ENCODE data around the gene ZCCHC2.

ZCCHC2 gene

DNA sequence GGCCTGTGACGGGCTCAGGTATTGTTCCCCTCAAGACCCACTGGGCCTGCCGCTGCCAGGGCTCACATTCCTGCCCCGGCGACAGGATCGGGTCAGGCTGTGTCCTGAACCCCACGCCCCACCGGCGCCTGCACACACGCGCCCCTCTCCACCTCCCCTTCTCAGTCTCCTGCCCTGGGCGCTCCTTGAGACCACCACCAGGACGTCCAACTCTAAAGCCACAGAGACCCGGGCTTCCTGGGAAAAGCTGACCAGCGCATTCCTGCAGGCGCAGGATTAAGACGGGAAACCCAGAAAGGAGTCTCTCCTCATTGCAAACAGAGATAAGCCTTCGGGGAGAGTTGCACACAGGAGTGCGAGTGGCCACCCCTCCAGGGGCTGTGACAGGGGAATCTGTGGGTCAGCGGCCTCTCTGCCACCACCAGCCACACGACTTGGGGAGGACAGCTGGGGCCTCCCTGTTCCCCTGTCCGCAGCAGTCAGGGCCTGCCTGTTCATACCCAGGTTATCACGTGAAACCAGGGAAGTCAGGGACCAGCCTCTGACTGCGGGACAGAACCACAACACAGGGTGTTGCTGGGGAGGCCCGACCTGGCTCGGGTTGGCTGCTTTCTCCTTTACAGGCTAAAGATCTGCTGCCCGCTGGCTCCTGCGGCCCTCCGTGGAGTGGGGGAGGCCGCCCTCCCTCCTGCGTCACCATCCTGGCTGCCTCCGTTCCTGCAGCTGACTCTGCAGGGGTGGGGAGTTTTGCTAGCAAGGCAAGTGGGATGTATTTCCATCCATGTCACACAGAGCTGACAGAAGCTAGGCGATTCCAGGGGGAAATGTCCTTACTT is 88.8 kb downstream of the ZCCHC2 start:
- Histone ChIP-seq H3K14ac (ENCODE audit: low read length) (no peak overlapping the region), H2AK5ac (ENCODE audit: low read depth, low read length) (peak overlapping the region; percentile 77), H2BK15ac (ENCODE audit: low read length) (peak overlapping the region; percentile 96), H3K4me3 (ENCODE audit: low read length in 2 of 2) (no peak overlapping the region), H4K8ac (ENCODE audit: low read depth, low read length) (peak overlapping the region; percentile 19), H2AFZ (ENCODE audit: low read length) (peak overlapping the region; percentile 93), H3K4me1 (ENCODE audit: control insufficient read depth in 2 of 2, insufficient read depth in 1 of 2, low read depth in 1 of 2, low read length in 2 of 2) (peaks cover 23 to 24% of the 10 kb centered on the region in 2 donors), H3K27ac (replicated peaks; ENCODE audit: low read length) (peak overlapping the region; percentile 75), H2BK12ac (ENCODE audit: low read length) (peak overlapping the region; percentile 46), H3K4me2 (ENCODE audit: insufficient read depth, low read length, poor library complexity, severe bottlenecking) (peak overlapping the region; percentile 40), H4K91ac (ENCODE audit: low read depth, low read length, poor library complexity) (peak overlapping the region; percentile 68), H3K18ac (ENCODE audit: low read length) (peak overlapping the region; percentile 94), H3K4ac (ENCODE audit: low read length) (no peak overlapping the region), H3K9me3 (replicated peaks in 1 of 2; ENCODE audit: control insufficient read depth in 2 of 2, insufficient read depth in 1 of 2, low read depth in 1 of 2, low read length in 2 of 2) (peaks cover 0 to 1% of the 10 kb centered on the region in 2 donors), H3K36me3 (replicated peaks in 1 of 2; ENCODE audit: control insufficient read depth in 2 of 2, insufficient read depth in 2 of 2, low read length in 2 of 2) (no peaks in the 10 kb centered on the region), H3K27me3 (ENCODE audit: control insufficient read depth in 3 of 3, insufficient read depth in 3 of 3, low read depth in 1 of 3, low read length in 3 of 3) (peaks cover 0 to 10% (median 0%) of the 10 kb centered on the region in 3 experiments), H2BK5ac (ENCODE audit: low read length) (peak overlapping the region; percentile 10), H3K79me1 (ENCODE audit: low read depth, low read length) (no peaks in the 10 kb centered on the region), H3K23ac (ENCODE audit: low read depth, low read length, poor library complexity) (peak overlapping the region; percentile 59), H2BK120ac (ENCODE audit: low read depth, low read length) (peak overlapping the region; percentile 65), H3K9ac (ENCODE audit: low read depth, low read length, poor library complexity) (no peak overlapping the region)
- no CpG with 5 or more reads among the region's 32 CpGs for WGBS, 2 donors (ENCODE audit: extremely low coverage in 2 of 2, insufficient read length in 2 of 2, insufficient replicate concordance in 1 of 2)
- no peak for DNase-seq (ENCODE audit: low spot score)

DNA sequence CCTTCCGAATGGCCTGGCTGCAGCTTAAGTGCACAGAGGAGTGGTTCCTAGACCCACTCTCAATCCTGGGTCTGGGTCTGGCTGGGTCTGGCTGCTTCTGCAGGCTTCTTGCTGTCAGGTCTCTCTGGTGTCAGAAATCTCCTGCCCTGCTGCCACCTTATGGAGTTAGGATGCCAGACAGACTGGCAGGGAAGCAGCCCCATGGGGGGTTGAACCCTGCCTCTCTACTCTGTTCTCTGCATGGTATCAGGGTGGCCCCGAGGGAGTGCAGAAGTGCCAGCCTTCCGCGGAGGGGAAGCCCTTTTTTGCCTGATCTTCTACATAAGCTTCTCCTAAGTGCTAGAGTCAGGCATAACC is 89.4 kb downstream of the ZCCHC2 start:
- WGBS, 2 donors (ENCODE audit: extremely low coverage in 2 of 2, insufficient read length in 2 of 2, insufficient replicate concordance in 1 of 2): no CpG with 5 or more reads among the region's 4 CpGs
- Histone ChIP-seq H4K91ac (ENCODE audit: low read depth, low read length, poor library complexity) (no peak overlapping the region), H2AFZ (ENCODE audit: low read length) (peak overlapping the region; percentile 93), H2BK5ac (ENCODE audit: low read length) (no peak overlapping the region), H2BK15ac (ENCODE audit: low read length) (peak overlapping the region; percentile 96), H2BK12ac (ENCODE audit: low read length) (no peak overlapping the region), H3K36me3 (replicated peaks in 1 of 2; ENCODE audit: control insufficient read depth in 2 of 2, insufficient read depth in 2 of 2, low read length in 2 of 2) (no peaks in the 10 kb centered on the region), H3K14ac (ENCODE audit: low read length) (no peak overlapping the region), H3K4me1 (ENCODE audit: control insufficient read depth in 2 of 2, insufficient read depth in 1 of 2, low read depth in 1 of 2, low read length in 2 of 2) (peaks cover 23 to 24% of the 10 kb centered on the region in 2 donors), H3K27ac (replicated peaks; ENCODE audit: low read length) (no peak overlapping the region), H2BK120ac (ENCODE audit: low read depth, low read length) (no peak overlapping the region), H2AK5ac (ENCODE audit: low read depth, low read length) (peak overlapping the region; percentile 48), H3K9me3 (replicated peaks in 1 of 2; ENCODE audit: control insufficient read depth in 2 of 2, insufficient read depth in 1 of 2, low read depth in 1 of 2, low read length in 2 of 2) (peaks cover 0 to 1% of the 10 kb centered on the region in 2 donors), H3K4me2 (ENCODE audit: insufficient read depth, low read length, poor library complexity, severe bottlenecking) (no peak overlapping the region), H3K4ac (ENCODE audit: low read length) (no peak overlapping the region), H3K27me3 (ENCODE audit: control insufficient read depth in 3 of 3, insufficient read depth in 3 of 3, low read depth in 1 of 3, low read length in 3 of 3) (peaks cover 0 to 10% (median 0%) of the 10 kb centered on the region in 3 experiments), H4K8ac (ENCODE audit: low read depth, low read length) (no peak overlapping the region), H3K23ac (ENCODE audit: low read depth, low read length, poor library complexity) (no peak overlapping the region), H3K18ac (ENCODE audit: low read length) (peak overlapping the region; percentile 23), H3K79me1 (ENCODE audit: low read depth, low read length) (no peaks in the 10 kb centered on the region), H3K9ac (ENCODE audit: low read depth, low read length, poor library complexity) (no peak overlapping the region), H3K4me3 (ENCODE audit: low read length in 2 of 2) (no peak overlapping the region)
- no peak for DNase-seq (ENCODE audit: low spot score)

DNA sequence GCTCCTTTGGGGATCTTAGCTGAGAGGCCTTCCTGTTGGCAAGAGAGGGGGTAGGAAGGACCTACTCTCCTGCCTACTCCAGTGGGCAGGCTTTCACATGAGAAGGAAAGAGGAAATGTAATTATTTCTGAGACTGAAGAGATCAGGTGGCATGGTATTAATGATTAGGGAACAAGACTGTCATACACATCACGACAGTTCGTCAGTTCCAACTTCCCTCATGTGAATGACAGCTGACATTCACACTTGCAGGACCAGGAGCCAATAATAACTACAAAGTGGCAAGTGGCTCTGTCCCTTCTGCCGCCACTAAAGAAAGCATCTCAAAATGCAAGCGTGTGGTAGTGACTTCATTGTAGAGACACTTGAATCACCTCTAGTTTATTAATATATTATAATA is 90.0 kb downstream of the ZCCHC2 start:
- Histone ChIP-seq H2BK12ac (ENCODE audit: low read length) (no peak overlapping the region), H3K4me1 (ENCODE audit: control insufficient read depth in 2 of 2, insufficient read depth in 1 of 2, low read depth in 1 of 2, low read length in 2 of 2) (peaks cover 23 to 24% of the 10 kb centered on the region in 2 donors), H3K4me2 (ENCODE audit: insufficient read depth, low read length, poor library complexity, severe bottlenecking) (no peak overlapping the region), H4K8ac (ENCODE audit: low read depth, low read length) (no peak overlapping the region), H2AFZ (ENCODE audit: low read length) (peak overlapping the region; percentile 93), H2BK5ac (ENCODE audit: low read length) (no peak overlapping the region), H4K91ac (ENCODE audit: low read depth, low read length, poor library complexity) (no peak overlapping the region), H3K9ac (ENCODE audit: low read depth, low read length, poor library complexity) (no peak overlapping the region), H3K4ac (ENCODE audit: low read length) (no peak overlapping the region), H3K18ac (ENCODE audit: low read length) (no peak overlapping the region), H2BK15ac (ENCODE audit: low read length) (no peak overlapping the region), H3K27ac (replicated peaks; ENCODE audit: low read length) (no peak overlapping the region), H2BK120ac (ENCODE audit: low read depth, low read length) (no peak overlapping the region), H3K36me3 (replicated peaks in 1 of 2; ENCODE audit: control insufficient read depth in 2 of 2, insufficient read depth in 2 of 2, low read length in 2 of 2) (no peaks in the 10 kb centered on the region), H3K9me3 (replicated peaks in 1 of 2; ENCODE audit: control insufficient read depth in 2 of 2, insufficient read depth in 1 of 2, low read depth in 1 of 2, low read length in 2 of 2) (no peaks in the 10 kb centered on the region), H3K14ac (ENCODE audit: low read length) (no peak overlapping the region), H3K4me3 (ENCODE audit: low read length in 2 of 2) (no peak overlapping the region), H2AK5ac (ENCODE audit: low read depth, low read length) (no peak overlapping the region), H3K79me1 (ENCODE audit: low read depth, low read length) (no peaks in the 10 kb centered on the region), H3K27me3 (ENCODE audit: control insufficient read depth in 3 of 3, insufficient read depth in 3 of 3, low read depth in 1 of 3, low read length in 3 of 3) (peaks cover 0 to 10% (median 0%) of the 10 kb centered on the region in 3 experiments), H3K23ac (ENCODE audit: low read depth, low read length, poor library complexity) (no peak overlapping the region)
- no CpG with 5 or more reads among the region's 4 CpGs for WGBS, 2 donors (ENCODE audit: extremely low coverage in 2 of 2, insufficient read length in 2 of 2, insufficient replicate concordance in 1 of 2)
- no peak for DNase-seq (ENCODE audit: low spot score)

DNA sequence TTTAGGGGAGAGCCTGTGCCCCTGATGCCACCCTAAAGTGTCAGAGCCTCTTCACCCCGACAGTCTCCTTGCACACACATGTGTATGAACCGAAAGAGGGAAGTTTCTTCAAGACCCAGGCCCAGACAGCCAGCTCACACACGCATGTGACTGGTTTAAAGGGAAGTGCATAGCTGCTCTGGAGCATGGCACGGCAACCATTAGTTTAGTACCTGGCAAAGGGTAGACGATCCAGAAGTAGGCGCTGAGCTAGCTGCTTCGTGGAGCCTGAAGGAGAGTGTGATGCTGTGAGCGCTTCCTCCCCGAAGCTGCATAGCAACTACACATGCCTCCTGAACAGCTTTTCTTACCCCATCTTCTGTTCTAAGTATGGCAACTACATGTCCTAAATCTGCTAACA is 91.7 kb downstream of the ZCCHC2 start:
- Histone ChIP-seq H3K9ac (ENCODE audit: low read depth, low read length, poor library complexity) (no peak overlapping the region), H2BK12ac (ENCODE audit: low read length) (no peak overlapping the region), H3K9me3 (replicated peaks in 1 of 2; ENCODE audit: control insufficient read depth in 2 of 2, insufficient read depth in 1 of 2, low read depth in 1 of 2, low read length in 2 of 2) (no peaks in the 10 kb centered on the region), H2BK120ac (ENCODE audit: low read depth, low read length) (no peak overlapping the region), H3K27ac (replicated peaks; ENCODE audit: low read length) (no peak overlapping the region), H2BK5ac (ENCODE audit: low read length) (no peak overlapping the region), H4K8ac (ENCODE audit: low read depth, low read length) (no peak overlapping the region), H3K23ac (ENCODE audit: low read depth, low read length, poor library complexity) (no peak overlapping the region), H3K36me3 (replicated peaks in 1 of 2; ENCODE audit: control insufficient read depth in 2 of 2, insufficient read depth in 2 of 2, low read length in 2 of 2) (no peaks in the 10 kb centered on the region), H3K4ac (ENCODE audit: low read length) (no peak overlapping the region), H2AFZ (ENCODE audit: low read length) (no peak overlapping the region), H3K4me3 (ENCODE audit: low read length in 2 of 2) (no peak overlapping the region), H3K18ac (ENCODE audit: low read length) (no peak overlapping the region), H3K4me2 (ENCODE audit: insufficient read depth, low read length, poor library complexity, severe bottlenecking) (no peak overlapping the region), H3K14ac (ENCODE audit: low read length) (no peak overlapping the region), H3K27me3 (ENCODE audit: control insufficient read depth in 3 of 3, insufficient read depth in 3 of 3, low read depth in 1 of 3, low read length in 3 of 3) (peaks cover 0 to 10% (median 0%) of the 10 kb centered on the region in 3 experiments), H4K91ac (ENCODE audit: low read depth, low read length, poor library complexity) (no peak overlapping the region), H2BK15ac (ENCODE audit: low read length) (no peak overlapping the region), H3K4me1 (ENCODE audit: control insufficient read depth in 2 of 2, insufficient read depth in 1 of 2, low read depth in 1 of 2, low read length in 2 of 2) (peaks cover 23% of the 10 kb centered on the region in 2 donors), H2AK5ac (ENCODE audit: low read depth, low read length) (no peak overlapping the region), H3K79me1 (ENCODE audit: low read depth, low read length) (no peaks in the 10 kb centered on the region)
- no peak for DNase-seq (ENCODE audit: low spot score)
- WGBS, 2 donors (ENCODE audit: extremely low coverage in 2 of 2, insufficient read length in 2 of 2, insufficient replicate concordance in 1 of 2): no CpG with 5 or more reads among the region's 9 CpGs

All from neuronal stem cell (in vitro differentiated cells).